Limb (tissue), 2 donors: ENCODE data around the gene SCN9A.

ENCODE experiments used
- DNase-seq, 2 donors: peaks; one replicate each; pipeline ENCODE4 v3.0.0-alpha.2; 2016; ENCODE audit errors: extremely low spot score in 2 of 2

SCN9A gene

DNA sequence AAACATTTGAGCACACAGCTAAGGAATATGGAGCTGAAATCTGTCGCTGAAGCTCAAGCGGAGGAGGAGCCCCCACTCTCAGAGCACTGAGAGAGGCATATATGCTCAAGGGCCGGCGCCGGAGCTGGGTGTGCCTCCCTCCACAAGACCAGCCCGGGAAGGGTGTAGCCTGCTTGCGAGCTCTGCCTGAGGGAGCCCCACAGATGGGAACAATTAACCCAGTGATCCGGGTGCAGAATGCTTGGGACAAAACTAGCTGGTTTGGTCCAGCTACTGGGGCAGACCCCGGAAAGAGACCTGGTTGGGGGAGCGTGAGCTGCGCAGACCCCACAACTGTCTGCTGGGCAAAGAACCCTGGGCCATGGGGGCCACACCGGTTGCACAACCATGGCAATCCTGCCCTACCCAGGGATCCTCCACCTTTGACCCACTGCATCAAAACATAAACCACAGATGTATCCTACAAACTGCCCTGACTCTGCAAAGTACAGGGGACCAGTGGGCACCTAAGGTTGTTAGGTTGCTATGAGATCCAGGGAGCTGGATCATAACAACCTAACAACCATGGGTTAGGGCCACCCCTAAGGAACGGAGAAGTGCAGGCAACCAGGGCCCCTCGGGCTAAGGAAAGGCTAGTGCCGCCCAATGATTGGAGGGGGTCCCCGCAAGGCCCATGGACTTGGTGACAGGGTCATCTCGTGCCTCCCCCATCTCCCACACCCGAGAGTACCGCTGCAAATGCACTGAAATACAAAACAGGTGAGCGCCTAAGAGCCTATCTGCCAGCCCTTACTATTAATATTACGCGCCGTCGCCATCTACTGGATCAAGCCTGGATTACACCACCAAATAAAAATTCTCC, 194.6 kb downstream of the SCN9A start:
- DNase-seq = peak in 1 of 2 donors; percentile 67

DNA sequence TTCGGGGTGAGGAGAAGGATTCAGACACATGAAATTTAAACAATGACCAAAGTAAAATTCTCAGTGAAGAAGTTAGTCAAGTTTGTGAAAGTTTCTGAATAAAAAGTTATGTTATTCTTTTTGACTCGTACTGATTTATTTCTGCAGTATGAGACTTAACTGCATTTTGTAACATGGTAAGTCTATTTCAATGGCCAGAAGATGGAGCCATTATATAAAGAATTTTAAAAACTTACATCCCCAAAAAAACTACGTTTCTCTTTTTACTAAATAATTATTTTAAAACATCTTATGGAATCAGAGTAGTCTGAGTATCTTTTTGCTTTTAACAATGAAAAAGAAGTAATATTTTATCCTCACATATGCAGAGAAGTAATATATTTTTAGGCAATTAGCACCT, 196.5 kb downstream of the SCN9A start:
- DNase-seq = no peak

DNA sequence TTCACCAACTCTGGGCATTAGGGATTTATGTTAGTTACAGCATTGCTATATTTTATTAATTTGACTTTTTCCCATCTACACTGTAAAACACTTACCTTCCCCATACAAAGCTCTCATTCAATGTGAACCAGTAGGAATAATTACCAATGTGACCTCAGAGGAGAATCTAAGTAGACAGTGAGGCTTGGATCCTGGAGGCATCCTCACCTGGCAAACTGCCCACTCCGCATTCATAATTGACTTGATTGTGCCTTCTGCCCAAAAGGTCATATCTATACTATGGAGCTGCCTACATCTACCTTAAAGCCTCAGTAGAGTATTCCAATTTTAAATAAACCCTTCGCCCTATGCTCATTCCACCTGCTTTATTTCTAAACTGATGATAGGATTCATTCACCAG, 202.5 kb downstream of the SCN9A start:
- no peak for DNase-seq

DNA sequence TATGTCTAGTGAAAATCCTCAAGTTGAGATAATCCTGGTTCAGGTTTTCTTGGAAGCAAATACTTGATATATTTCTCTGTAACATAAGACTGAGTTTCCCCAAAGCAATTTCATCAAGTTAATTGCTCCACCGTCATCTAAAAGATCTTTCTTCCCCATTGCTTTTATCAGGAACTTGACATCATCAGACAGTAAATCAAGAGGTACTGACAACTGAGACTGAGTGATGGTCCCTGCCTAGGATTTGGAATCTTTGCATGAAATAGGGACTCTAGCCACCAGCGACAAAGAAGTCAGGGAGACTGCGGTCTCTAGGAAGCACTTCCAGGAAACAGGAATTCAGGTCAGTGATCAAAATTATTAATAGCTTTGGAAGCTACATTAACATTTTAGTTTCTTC, 204.5 kb downstream of the SCN9A start:
- DNase-seq = no peak

DNA sequence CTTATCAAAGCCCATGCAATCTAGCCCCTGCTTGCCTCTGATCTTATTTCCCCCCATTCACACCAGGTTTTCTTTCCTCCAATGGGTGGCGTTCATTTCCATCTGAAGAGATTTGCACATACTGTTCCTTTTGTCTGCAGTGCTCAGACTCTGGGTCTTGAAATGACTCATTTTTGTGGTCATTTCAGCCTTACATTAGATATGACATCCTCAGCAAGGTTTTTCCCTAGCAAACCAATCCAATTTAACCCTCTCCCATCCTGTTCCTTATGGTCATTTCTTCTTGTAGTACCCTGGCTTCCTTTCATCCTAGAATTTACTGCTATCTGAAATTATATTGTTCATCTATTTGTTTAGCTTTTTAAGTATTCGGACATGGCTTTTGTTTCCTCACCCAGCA, 205.4 kb downstream of the SCN9A start:
- DNase-seq = no peak

DNA sequence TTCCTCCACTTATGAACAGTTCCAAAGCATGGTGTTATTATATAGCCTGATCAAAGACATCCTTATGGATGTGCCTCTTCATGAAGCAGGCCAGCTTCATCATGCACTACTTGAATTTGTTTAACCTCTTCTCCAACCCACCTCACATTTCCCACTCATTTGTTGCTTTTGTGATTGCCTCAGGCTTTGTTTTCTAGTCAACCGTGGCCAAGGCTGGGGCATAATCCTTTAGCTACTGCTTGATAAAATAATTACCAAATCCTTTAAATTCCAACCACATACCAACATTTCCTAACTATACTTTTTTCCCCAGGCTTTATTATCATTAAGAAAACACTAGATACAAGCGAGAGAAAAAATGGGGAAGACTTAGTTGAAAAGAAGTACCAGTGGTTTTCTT, 208.3 kb downstream of the SCN9A start:
- DNase-seq = no peak

DNA sequence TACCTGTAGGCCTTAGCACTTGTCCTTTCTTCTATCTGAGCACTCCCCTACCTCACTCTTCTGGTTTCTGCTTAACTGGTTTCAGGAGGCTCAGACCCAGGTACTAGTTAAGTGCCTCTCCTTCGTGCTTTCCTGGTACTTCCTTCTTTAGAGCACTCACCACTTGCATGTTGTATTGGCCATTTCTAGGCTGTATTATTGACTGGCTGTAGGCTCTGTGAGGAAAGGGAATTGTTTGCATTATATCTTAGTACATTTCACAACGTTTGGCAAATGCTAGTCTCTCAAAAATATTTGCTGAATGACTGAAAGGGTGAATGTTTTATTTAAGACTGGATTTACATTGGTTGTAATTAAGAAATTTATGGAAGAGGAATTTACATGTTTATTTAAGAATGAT, 212.0 kb downstream of the SCN9A start:
- no peak for DNase-seq

DNA sequence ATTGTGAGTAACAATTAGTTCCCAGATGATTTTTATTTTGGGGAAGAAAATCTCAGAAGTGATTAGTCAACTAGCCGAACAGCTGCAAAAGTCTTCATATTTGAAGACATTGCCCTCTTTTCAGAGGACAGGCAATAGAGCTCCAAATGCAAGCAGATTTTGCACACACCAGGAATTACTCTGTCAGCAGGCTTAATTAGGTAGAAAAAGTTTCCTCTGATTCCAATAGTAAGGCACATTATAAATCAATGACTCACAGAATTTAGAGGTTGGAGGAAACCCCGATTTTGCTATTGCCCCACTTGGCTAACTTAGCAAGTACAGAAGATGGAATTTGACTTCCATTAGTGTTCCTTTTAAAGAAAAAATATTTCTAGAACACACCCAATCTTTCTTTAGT, 217.2 kb downstream of the SCN9A start:
- no peak for DNase-seq

DNA sequence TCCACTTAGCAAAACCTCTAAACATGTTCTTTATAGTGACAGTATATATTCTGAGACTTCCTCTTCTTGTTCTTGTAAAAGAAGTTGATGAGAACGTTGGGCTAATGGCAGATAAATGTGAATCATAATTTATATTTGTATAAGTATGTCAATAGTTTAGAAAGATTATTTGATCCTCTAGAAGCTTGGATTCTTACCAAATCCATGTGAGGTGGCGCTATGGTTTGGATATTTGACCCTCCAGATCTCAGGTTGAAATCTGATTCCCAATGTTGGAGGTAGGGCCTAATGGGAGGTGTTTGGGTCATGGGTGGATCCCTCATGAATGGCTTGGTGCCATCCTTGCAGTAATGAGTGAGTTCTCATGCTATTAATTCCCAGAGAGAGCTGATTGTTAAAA, 218.2 kb downstream of the SCN9A start:
- no peak for DNase-seq

DNA sequence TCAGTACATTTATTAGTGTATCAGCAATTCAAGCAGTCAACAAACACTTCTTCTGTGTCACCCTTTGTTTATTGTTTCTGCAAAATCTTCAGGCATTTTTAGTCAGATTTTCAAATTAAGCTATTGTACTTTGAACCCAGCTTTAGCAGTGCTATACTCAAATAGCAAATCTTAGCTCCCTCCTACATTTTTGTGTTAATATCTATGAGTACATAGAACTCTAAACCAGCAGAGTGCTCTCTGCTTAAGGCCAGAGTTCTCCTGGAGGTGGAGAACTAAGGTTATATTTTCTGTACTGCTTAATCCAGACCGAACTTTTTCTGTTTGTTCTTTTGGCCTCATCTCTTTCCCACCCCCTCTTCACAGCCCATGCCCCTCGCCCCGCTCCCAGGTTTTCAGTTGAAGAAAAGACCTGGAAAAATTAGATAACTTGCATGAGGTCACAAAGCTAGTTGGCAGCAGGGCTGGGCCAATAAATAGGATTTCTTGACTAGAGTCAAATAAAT, 218.7 kb downstream of the SCN9A start:
- DNase-seq = no peak

DNA sequence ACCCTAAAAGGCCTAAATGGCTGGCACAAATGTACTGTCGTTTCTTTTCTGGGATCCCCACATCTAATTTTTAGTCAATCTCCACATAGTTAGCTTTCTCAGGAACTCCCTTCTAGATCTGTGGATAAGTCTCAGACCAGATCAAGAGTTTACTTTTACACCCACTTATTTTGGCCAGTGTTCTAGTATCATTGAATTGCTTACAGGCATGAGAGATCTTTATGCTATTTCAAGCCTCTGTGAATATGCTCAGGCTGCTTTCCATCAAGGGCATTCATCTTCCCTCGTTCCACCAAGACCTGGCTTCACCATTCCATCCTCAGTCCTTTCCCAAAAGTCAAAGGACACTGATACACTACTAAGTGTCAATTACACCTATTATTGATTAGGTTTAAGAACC, 220.2 kb downstream of the SCN9A start:
- DNase-seq = no peak

DNA sequence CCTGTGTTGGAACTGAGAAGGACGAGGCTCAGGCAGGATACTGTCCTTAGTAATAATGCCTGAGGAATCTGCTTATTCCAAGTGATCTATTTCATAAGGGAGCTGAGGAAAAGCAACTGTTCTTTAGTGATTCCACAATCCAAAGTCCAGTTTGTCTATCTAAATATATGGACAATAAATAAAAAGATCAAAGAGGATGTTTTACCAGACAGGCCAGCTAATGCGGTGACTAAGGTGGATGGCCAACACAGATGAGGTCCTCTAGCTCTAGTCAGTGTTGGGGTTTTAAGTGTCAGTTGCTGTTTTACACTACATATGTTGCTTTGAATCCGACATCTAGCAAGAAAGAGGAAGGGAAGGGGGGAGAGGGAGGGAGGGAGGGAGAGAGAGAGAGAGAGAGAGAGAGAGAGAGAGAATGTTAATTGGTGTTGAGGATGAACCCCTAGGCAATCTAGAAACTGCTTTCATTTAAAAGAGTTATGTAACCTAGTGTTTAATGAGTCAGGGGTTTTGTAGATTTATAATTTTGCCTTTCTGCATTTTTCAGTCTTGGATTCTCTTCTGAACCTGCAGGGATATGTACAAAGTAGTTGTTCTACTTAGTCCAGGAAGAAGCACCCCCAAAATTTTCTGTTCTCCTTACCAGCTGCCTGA, 220.9 kb downstream of the SCN9A start:
- DNase-seq = no peak

DNA sequence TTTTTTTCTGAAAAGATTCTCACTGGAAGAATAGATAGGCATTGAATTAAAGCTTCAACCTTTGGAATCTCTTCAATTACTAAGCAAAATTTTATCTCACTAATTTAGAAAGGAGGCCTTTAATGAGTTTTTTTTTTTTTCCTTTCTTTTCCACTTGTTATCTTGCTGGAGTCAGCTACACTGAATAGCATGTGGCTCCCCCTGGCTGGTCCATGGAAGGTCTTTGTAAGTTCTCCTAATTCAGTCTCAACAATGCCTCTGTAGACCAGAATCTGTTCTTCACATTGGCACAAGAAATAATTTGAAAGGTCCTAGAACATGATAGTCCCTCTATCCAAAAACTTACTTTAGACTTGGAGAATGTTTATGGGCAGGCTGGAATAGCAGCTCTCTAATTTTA, 223.7 kb downstream of the SCN9A start:
- no peak for DNase-seq

DNA sequence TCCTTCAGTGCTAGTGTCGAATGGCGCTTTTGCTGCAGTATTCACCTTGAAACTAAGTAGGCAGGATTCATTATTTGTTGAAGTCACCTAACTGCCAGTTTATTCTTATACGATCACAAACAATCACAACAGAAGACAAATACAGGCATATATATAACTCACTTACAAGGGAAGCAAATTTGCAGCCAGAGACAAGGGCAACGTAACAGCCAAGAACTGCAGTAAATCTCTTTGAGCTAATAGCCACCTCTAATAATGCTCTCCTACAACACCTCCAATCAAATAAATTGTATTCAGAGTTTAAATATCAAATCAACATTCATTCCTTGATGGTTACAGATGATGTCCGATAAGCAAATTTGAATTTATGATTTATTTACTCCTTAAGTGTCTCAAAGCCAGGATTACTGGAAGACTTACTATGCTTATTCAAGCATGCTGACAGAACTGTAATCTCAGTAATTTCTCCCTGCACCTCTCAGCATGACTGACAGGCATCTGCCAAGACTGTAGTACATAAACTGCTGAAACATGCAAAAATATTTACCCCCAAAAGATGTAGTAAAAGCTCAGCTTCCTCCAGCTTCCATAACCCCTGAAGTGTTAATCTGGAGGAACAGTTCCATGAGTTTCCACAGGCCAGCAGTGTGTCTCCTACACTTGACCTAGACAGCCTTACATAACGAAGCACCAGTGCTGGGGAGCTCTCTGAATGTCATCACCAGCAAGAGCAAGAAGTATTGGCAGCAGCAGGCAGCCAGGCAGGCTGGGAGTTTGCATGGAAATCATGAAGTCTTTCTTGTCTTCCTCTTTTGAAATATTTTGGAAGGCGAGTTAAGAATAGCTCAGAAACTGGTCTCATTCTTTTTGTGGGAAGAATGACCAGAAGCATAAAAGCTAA, 227.0 kb downstream of the SCN9A start:
- no peak for DNase-seq

DNA sequence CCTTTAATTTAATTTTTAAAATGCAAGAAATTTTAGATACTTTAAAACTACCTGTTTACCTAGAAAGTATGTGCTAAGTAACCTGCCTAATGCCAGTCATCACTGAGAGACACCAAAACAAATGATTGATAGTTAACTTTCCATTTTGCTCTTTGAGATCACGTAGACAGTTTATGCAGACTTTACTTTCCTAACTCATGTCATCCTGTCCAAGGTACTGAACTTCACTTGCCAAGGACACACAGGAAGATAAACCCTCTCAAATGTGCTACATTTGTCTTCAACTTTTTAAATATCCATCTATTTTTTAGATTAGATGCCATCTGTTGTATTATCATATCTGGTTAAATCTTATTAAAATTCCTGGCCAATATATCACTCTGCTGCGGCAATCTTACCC, 227.9 kb downstream of the SCN9A start:
- DNase-seq = no peak
